Transverse colon (tissue), 4 donors: Measurements from ENCODE around the gene CALHM1.

Experiments
- CTCF ChIP-seq, 5 experiments: fragments of 200-600 bp in 3 of 5; fragments of 450-650 bp in 2 of 5; sonication (generic) in 3 of 5; IDR thresholded peaks; 1 replicate in 2 of 5; 2 replicates in 3 of 5; pipeline ENCODE4 v1.5.1; 2016 to 2017; ENCODE audit warnings: antibody characterized with exemption in 5 of 5, inconsistent platforms in 3 of 5, mild to moderate bottlenecking in 2 of 5, moderate library complexity in 1 of 5
- EP300 ChIP-seq: sonication (generic); formaldehyde crosslinking; IDR thresholded peaks from one replicate; pipeline ENCODE4 v1.6.1; 2017; ENCODE audit warnings: antibody characterized with exemption, low read depth
- POLR2A ChIP-seq: fragments of 450-650 bp; IDR thresholded peaks from one replicate; pipeline ENCODE4 v1.6.1; 2016; ENCODE audit warnings: antibody characterized with exemption, mild to moderate bottlenecking, moderate library complexity
- POLR2AphosphoS5 ChIP-seq, 3 donors: sonication (generic); formaldehyde crosslinking; IDR thresholded peaks; one replicate each; pipeline ENCODE4 v1.6.1; 2016; ENCODE audit warnings: antibody characterized with exemption in 3 of 3

- TF ChIP-seq POLR2AphosphoS5 (IDR thresholded peaks at IDR 0.05) (peak in 1 of 3 donors; percentile 24), EP300 (no peak), CTCF (IDR thresholded peaks at IDR 0.05) (no peak), POLR2A (no peak)
These were observed 7.4 kb downstream of the CALHM1 start for GRCh38 chr10:103451091-103451813.
